Ecto neural progenitor cell (in vitro differentiated cells): Measurements from ENCODE around the gene B3GNT4.
"Not testable (repeated sequence)": the region's sequence is repeated elsewhere in the genome, so short reads cannot be mapped to it uniquely, and the experiment has no call there.

Experiments
- DNase-seq: peaks from one replicate; pipeline ENCODE4 v3.0.0-alpha.2; 2018; ENCODE audit warnings: low spot score

Gene B3GNT4

GRCh38 chr12:122203301-122204166 is at the start of gene B3GNT4:
B3GNT4 (plus strand) TSS chr12:122203709; CDS start chr12:122204619, 910 bp downstream.
- peak; percentile 82 for DNase-seq

- DNase-seq, result no peak
Measured at GRCh38 chr12:122155705-122156104, 47.8 kb upstream of the B3GNT4 start.

- no peak for DNase-seq
Measured at GRCh38 chr12:122158700-122159285, 44.7 kb upstream of the B3GNT4 start.

GRCh38 chr12:122159882-122160281 is 43.6 kb upstream of the B3GNT4 start:
- no peak for DNase-seq

GRCh38 chr12:122160761-122161160 is 42.7 kb upstream of the B3GNT4 start:
- DNase-seq, result no peak

GRCh38 chr12:122161682-122162081 is 41.8 kb upstream of the B3GNT4 start:
- DNase-seq, result no peak

GRCh38 chr12:122162976-122163375 is 40.5 kb upstream of the B3GNT4 start:
- no peak for DNase-seq

- DNase-seq, result no peak
Measured at GRCh38 chr12:122166422-122167349, 36.8 kb upstream of the B3GNT4 start.

GRCh38 chr12:122167356-122167925 is 36.1 kb upstream of the B3GNT4 start:
- DNase-seq, result no peak

- DNase-seq, result no peak
Measured at GRCh38 chr12:122168492-122168891, 35.0 kb upstream of the B3GNT4 start.

- no peak for DNase-seq
Measured at GRCh38 chr12:122171399-122171798, 32.1 kb upstream of the B3GNT4 start.

GRCh38 chr12:122172262-122172939 is 31.1 kb upstream of the B3GNT4 start:
- no peak for DNase-seq

- no peak for DNase-seq
Measured at GRCh38 chr12:122174155-122174845, 29.2 kb upstream of the B3GNT4 start, which contains the start of gene IL31. IL31 (minus strand) TSS chr12:122174221; CDS start chr12:122174172, 49 bp downstream.

- DNase-seq, result not testable (repeated sequence)
Measured at GRCh38 chr12:122176473-122176872, 27.0 kb upstream of the B3GNT4 start.

GRCh38 chr12:122182887-122183587 is 20.5 kb upstream of the B3GNT4 start, which contains the start of gene LRRC43:
LRRC43 (plus strand) TSS chr12:122183123; CDS start chr12:122183145, 22 bp downstream.
- DNase-seq, result peak; percentile 84

- DNase-seq, result no peak
Measured at GRCh38 chr12:122183588-122183940, 19.9 kb upstream of the B3GNT4 start.

GRCh38 chr12:122184517-122184916 is 19.0 kb upstream of the B3GNT4 start:
- DNase-seq, result no peak

- DNase-seq, result no peak
Measured at GRCh38 chr12:122185079-122185478, 18.4 kb upstream of the B3GNT4 start.

- no peak for DNase-seq
Measured at GRCh38 chr12:122185494-122186082, 17.9 kb upstream of the B3GNT4 start.

GRCh38 chr12:122187466-122187865 is 16.0 kb upstream of the B3GNT4 start:
- DNase-seq, result no peak
